WTC11 (cell line): Measurements from ENCODE around the gene ELFN2.

Experiments
- CREM ChIP-seq: sonication (generic); formaldehyde crosslinking; IDR thresholded peaks from 2 replicates; pipeline ENCODE4 v1.8.1; 2022; ENCODE audit warnings: mild to moderate bottlenecking, missing genetic modification reagents, moderate library complexity
- ESRRA ChIP-seq: sonication (generic); formaldehyde crosslinking; IDR thresholded peaks from 2 replicates; pipeline ENCODE4 v1.8.1; 2022; ENCODE audit warnings: mild to moderate bottlenecking, missing genetic modification reagents, borderline replicate concordance
- FOXJ3 ChIP-seq: sonication (generic); formaldehyde crosslinking; IDR thresholded peaks from 2 replicates; pipeline ENCODE4 v1.9.0; 2021; ENCODE audit warnings: missing genetic modification reagents, mild to moderate bottlenecking, borderline replicate concordance
- NR2C2 ChIP-seq: sonication (generic); formaldehyde crosslinking; IDR thresholded peaks from 2 replicates; pipeline ENCODE4 v1.8.0; 2022; ENCODE audit warnings: mild to moderate bottlenecking, missing genetic modification reagents
- SOX15 ChIP-seq: fragments of 250-450 bp; sonication (Bioruptor Pico); IDR thresholded peaks from 2 replicates; pipeline ENCODE4 v1.9.0; 2021; ENCODE audit warnings: mild to moderate bottlenecking
- USF1 ChIP-seq: sonication (generic); formaldehyde crosslinking; IDR thresholded peaks from 2 replicates; pipeline ENCODE4 v1.8.0; 2022; ENCODE audit warnings: mild to moderate bottlenecking, missing genetic modification reagents
- ZNF121 ChIP-seq: sonication (generic); formaldehyde crosslinking; IDR thresholded peaks from 2 replicates; pipeline ENCODE4 v1.8.0; 2023; ENCODE audit warnings: missing genetic modification reagents
- ZNF396 ChIP-seq: fragments of 250-450 bp; sonication (Bioruptor Pico); IDR thresholded peaks from 2 replicates; pipeline ENCODE4 v1.8.0; 2021; ENCODE audit warnings: mild to moderate bottlenecking, moderate library complexity, borderline replicate concordance
- ZNF423 ChIP-seq: fragments of 250-450 bp; sonication (Bioruptor Pico); IDR thresholded peaks from 2 replicates; pipeline ENCODE4 v2.1.2; 2022; ENCODE audit warnings: mild to moderate bottlenecking, moderate library complexity
- TF ChIP-seq, protein P1 (sequence below): fragments of 200-600 bp; IDR thresholded peaks from 2 replicates; pipeline ENCODE4 v1.8.0; 2022; ENCODE audit warnings: antibody characterized with exemption
- TF ChIP-seq, protein P2 (sequence below): sonication (generic); formaldehyde crosslinking; IDR thresholded peaks from 2 replicates; pipeline ENCODE4 v1.8.1; 2023; ENCODE audit warnings: mild to moderate bottlenecking, missing genetic modification reagents

DNA sequence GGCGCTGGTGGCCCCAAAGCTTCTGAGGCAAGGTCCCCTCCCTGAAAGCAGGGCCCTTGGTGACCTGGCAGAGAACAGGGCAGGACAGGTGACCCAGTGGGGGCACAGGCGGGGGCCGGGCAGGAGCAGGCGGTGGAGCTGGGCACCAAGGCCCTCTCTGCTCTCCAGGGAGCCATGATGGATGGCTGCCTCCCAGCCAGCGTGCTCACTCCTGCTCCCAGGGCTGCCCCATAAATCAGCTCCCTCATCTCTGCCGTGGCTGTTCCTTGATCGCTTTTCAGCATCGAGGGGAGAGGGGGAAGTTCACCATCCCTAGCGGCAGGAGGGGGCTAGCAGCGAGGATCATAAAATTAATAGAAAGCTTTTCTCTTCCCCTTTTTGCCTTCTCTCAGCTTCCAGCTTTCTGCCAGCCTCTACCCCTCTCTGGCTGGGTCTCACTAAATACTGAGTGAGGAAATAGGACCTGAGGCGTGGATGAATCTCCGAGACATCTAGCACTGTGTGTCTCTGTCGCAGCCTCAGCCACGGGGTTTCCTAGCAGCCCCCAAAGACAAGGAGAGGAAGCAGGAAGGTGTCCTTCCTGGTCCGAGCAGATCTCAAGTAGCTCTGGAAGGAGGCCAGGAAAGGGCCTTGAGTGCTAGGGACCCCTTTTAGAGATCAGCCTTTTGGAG lies 22.2 kb upstream of the ELFN2 start:
- TF ChIP-seq FOXJ3 (CRISPR knock-in tag) (no peak), ZNF396 (CRISPR knock-in tag) (no peak), USF1 (CRISPR knock-in tag) (no peak), CREM (CRISPR knock-in tag) (no peak), SOX15 (CRISPR knock-in tag) (no peak), ZNF423 (CRISPR knock-in tag) (no peak), NR2C2 (no peak), ZNF121 (CRISPR knock-in tag) (no peak), ESRRA (CRISPR knock-in tag) (no peak)
- TF ChIP-seq, protein P1, sequence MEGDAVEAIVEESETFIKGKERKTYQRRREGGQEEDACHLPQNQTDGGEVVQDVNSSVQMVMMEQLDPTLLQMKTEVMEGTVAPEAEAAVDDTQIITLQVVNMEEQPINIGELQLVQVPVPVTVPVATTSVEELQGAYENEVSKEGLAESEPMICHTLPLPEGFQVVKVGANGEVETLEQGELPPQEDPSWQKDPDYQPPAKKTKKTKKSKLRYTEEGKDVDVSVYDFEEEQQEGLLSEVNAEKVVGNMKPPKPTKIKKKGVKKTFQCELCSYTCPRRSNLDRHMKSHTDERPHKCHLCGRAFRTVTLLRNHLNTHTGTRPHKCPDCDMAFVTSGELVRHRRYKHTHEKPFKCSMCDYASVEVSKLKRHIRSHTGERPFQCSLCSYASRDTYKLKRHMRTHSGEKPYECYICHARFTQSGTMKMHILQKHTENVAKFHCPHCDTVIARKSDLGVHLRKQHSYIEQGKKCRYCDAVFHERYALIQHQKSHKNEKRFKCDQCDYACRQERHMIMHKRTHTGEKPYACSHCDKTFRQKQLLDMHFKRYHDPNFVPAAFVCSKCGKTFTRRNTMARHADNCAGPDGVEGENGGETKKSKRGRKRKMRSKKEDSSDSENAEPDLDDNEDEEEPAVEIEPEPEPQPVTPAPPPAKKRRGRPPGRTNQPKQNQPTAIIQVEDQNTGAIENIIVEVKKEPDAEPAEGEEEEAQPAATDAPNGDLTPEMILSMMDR = no peak
- TF ChIP-seq, protein P2, sequence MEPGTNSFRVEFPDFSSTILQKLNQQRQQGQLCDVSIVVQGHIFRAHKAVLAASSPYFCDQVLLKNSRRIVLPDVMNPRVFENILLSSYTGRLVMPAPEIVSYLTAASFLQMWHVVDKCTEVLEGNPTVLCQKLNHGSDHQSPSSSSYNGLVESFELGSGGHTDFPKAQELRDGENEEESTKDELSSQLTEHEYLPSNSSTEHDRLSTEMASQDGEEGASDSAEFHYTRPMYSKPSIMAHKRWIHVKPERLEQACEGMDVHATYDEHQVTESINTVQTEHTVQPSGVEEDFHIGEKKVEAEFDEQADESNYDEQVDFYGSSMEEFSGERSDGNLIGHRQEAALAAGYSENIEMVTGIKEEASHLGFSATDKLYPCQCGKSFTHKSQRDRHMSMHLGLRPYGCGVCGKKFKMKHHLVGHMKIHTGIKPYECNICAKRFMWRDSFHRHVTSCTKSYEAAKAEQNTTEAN (CRISPR knock-in tag) = no peak
